Spinal cord (tissue), 10 donors: ENCODE results near the gene ASXL3. TPM values are rescaled to one million over a fixed set of nuclear protein-coding genes. Genes with fewer than 3 reads are reported as not detected.

Experiments used
- DNase-seq, 6 donors: peaks; one replicate each; pipeline versions ENCODE4 v3.0.0 to v3.0.0-alpha.2; 2013 to 2015; ENCODE audit warnings: low spot score in 6 of 6, low read depth in 4 of 6
- H3K27ac ChIP-seq: one replicate; pipeline ENCODE4 v1.5.1; 2013; ENCODE audit warnings: low read depth, low read length, control low read depth
- H3K27me3 ChIP-seq: one replicate; pipeline ENCODE4 v1.6.1; 2013; ENCODE audit warnings: low read length; ENCODE audit not compliant: control insufficient read depth, insufficient read depth
- H3K36me3 ChIP-seq: one replicate; pipeline ENCODE4 v1.6.1; 2013; ENCODE audit warnings: low read length; ENCODE audit not compliant: control insufficient read depth, insufficient read depth
- H3K4me1 ChIP-seq: one replicate; pipeline ENCODE4 v1.6.1; 2013; ENCODE audit warnings: low read length; ENCODE audit not compliant: control insufficient read depth, insufficient read depth
- H3K4me3 ChIP-seq: one replicate; pipeline ENCODE4 v1.5.1; 2013; ENCODE audit warnings: low read depth, low read length, control low read depth
- H3K9me3 ChIP-seq: one replicate; pipeline ENCODE4 v1.6.1; 2013; ENCODE audit warnings: low read length; ENCODE audit not compliant: control insufficient read depth, insufficient read depth
- WGBS: methylation state at CpG from one replicate; pipeline ENCODE4 v1.1.5; 2013; ENCODE audit warnings: missing lambda C conversion rate; ENCODE audit not compliant: insufficient coverage; 5-methylcytosine and 5-hydroxymethylcytosine counted together
- polyA plus RNA-seq, 2 donors: library from polyadenylated mRNA; unstranded; fragments of 120-200 nt; gene quantifications; one replicate each; pipeline ENCODE4 v1.2.1, GENCODE V29; 2013; ENCODE audit not compliant: insufficient read length in 2 of 2
- total RNA-seq, 2 donors: library from RNA; depleted of rRNA in 1 of 2; stranded (reverse); fragments of 120-200 nt in 1 of 2; fragments of >200 nt in 1 of 2; gene quantifications; one replicate each; pipeline versions ENCODE4 v1.2.3 to v1.2.4, GENCODE V29; 2013 to 2014
- donor health status: healthy.

Gene ASXL3
- total and polyA plus RNA-seq, 4 donors, result 12.1 to 34.2 (median 22.7) TPM

DNA sequence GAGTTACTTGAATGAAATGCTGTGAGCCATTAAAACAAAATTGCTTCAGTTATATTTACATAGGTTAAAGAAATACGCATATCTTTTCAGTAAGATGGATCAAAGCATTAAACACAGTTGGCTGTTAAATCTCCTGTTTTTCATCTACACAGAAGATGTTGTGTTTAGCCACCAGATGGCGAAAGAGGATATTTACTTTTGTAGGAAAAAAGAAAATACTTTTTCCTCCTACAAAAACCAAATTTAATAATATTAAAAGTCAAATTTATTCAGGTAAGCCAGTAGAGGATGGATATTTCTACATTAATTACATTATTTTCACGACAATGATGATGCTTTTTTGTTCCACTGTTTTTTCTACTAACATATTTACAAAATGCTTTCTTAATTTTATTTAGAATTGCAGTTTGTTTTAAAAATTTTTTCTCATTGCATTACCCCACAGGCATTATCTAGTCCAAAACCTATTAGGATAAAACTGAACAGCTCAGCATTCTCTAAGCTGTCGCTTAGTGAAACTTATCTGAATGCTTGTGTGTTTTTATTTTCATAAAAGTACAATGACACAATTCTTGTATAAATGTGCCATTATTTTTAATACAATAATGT is 173.7 kb downstream of the ASXL3 start:
- H3K4me3 ChIP-seq, result no peak overlapping the region
- peak in 2 of 6 donors; percentile 63 to 79 for DNase-seq
- H3K27me3 ChIP-seq, result no peaks in the 10 kb centered on the region
- H3K27ac ChIP-seq, result no peak overlapping the region
- no peaks in the 10 kb centered on the region for H3K36me3 ChIP-seq
- no peaks in the 10 kb centered on the region for H3K4me1 ChIP-seq
- WGBS, result no CpG with 5 or more reads among the region's 4 CpGs
- H3K9me3 ChIP-seq, result no peaks in the 10 kb centered on the region

DNA sequence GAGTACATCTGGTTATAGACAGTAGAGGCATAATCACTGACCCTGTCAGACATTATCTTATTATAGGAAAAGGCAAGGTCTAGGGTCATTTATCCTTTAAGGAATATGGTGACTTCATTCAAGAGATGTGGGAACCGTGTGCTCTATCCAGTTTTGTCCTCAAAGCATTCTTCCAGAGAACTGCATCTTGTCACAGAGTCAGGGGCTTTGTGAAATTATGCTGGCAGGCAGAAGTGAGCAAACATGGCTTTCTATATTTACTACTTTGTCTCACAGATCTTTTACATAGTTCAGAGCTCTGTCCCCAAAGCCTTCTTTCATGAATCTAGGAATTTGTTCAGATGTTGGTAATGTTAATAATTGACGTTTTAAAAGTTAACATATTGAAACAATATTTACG is 177.4 kb downstream of the ASXL3 start:
- no CpG with 5 or more reads among the region's 3 CpGs for WGBS
- H3K36me3 ChIP-seq, result no peaks in the 10 kb centered on the region
- H3K4me3 ChIP-seq, result no peak overlapping the region
- H3K27me3 ChIP-seq, result no peaks in the 10 kb centered on the region
- H3K9me3 ChIP-seq, result no peaks in the 10 kb centered on the region
- no peak overlapping the region for H3K27ac ChIP-seq
- H3K4me1 ChIP-seq, result no peaks in the 10 kb centered on the region
- no peak for DNase-seq

DNA sequence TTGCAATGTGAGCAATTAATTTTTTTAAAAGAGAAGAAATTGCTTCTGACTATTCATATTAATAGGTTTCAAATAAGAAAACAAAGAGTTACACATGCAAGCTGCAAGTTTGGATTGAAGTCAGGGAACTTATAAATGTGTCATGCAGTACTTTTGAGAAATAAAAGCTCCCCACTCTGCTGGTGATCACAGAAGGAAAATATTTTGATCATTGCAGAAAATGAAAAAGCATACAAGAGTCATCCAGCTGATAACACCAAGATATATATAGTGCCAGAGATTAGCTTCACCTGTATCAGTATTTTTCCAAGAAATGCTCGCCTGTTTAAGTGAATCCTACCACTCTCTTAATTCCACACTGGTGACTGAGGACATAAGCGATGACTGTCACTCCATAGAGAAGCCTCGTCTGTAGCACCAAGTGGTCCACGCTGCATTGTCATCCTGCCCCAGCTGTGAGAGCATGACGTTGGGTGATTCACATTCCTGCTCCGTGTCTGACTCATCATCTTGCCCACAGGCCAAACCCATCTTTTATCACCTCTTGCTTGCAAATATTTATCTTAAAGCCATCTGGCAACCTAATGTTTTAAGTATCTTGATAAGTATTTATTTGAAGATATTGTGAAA is 178.0 kb downstream of the ASXL3 start:
- Histone ChIP-seq H3K27ac (no peak overlapping the region), H3K4me1 (no peaks in the 10 kb centered on the region), H3K4me3 (no peak overlapping the region), H3K36me3 (no peaks in the 10 kb centered on the region), H3K9me3 (no peaks in the 10 kb centered on the region), H3K27me3 (no peaks in the 10 kb centered on the region)
- WGBS, result 63% methylated on average over 5 of the region's 6 CpGs
- DNase-seq, result no peak

DNA sequence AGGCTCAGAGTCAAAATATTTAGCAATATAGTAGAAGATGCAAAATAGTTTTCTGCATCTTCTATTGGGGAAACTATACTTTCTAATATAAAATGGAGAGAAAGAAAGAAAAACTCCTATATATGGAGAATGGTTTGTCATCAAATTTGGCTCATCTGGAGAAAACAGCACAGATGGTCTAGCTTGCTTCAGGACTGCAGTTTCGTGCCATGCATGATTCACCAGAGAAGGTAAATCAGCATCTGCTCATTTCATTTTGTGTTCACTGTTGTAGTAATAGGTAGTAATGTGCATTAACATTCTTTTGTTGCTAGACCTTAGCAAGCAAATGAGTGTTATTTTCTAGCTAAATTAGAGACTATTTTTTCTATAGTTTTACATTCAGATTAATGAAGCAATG is 179.0 kb downstream of the ASXL3 start:
- Histone ChIP-seq H3K4me1 (no peaks in the 10 kb centered on the region), H3K36me3 (no peaks in the 10 kb centered on the region), H3K27me3 (no peaks in the 10 kb centered on the region), H3K9me3 (no peaks in the 10 kb centered on the region), H3K4me3 (no peak overlapping the region), H3K27ac (no peak overlapping the region)
- WGBS, result 71% methylated on average over 1 of the region's 1 CpG
- peak in 2 of 6 donors; percentile 42 to 76 for DNase-seq

DNA sequence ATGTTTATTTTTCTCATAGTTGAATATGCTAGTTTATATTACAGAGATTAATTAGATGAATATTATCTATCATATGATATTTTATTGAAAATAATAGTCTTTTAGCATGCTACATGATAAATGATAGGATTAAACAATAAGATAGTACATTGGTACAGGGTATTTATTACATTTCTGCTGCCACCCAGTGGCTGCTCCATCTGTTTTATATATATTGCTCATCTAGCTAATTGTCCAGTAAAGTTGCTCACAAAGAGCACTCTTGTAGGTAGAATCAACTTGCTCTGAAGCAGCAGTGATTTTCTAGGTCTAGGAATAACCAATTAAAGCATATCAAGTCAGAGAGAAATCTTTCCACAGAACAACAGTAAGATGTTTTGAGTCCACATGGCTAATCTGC is 183.3 kb downstream of the ASXL3 start:
- no peaks in the 10 kb centered on the region for H3K9me3 ChIP-seq
- no peaks in the 10 kb centered on the region for H3K36me3 ChIP-seq
- no peaks in the 10 kb centered on the region for H3K27me3 ChIP-seq
- no peak overlapping the region for H3K27ac ChIP-seq
- DNase-seq, result peak in 3 of 6 donors; percentile 27 to 83 (median 67)
- no peaks in the 10 kb centered on the region for H3K4me1 ChIP-seq
- H3K4me3 ChIP-seq, result no peak overlapping the region

DNA sequence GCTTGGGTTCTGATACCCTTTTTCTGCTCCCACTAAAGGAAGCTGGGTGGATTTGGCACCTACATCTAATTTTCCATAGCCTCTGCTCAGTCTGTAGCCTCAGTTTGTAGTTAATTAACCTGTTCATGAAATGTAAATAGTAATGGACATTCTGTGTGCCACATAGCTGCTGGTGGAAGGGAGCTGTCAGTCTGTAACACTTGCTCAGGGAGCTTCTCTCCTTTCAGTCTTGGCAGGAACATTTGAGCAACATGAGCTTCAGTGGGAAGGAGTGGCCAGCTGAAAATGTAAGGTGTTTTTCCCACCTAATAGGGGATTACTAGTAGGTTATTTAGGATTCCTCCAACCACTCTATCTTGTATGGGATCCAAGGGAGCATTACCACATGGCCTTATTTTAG is 203.4 kb downstream of the ASXL3 start:
- no peak overlapping the region for H3K4me3 ChIP-seq
- H3K27ac ChIP-seq, result no peak overlapping the region
- no peaks in the 10 kb centered on the region for H3K27me3 ChIP-seq
- no peaks in the 10 kb centered on the region for H3K36me3 ChIP-seq
- H3K4me1 ChIP-seq, result no peaks in the 10 kb centered on the region
- DNase-seq, result no peak
- H3K9me3 ChIP-seq, result no peaks in the 10 kb centered on the region

Other genes starting within 250 kb of the ASXL3 start
- 1 to 10 TPM; 1.5 to 3.4 TPM for gene CCDC178, start 137.5 kb upstream of the ASXL3 start, total RNA-seq
- 1 to 10 TPM; 1.2 to 2.2 TPM for gene CCDC178, start 137.5 kb upstream of the ASXL3 start, polyA plus RNA-seq